HCT116 (cell line): ENCODE data around the gene SLCO2B1. TPM values are rescaled to one million over a fixed set of nuclear protein-coding genes. Genes with fewer than 3 reads are reported as not detected.

Experiments
- ATAC-seq: fragments of 200-7000 bp; cut with Tn5 transposase; 2 replicates; pipeline ENCODE4 v1.9.1; 2020; ENCODE audit warnings: mild to moderate bottlenecking, moderate library complexity
- BruUV-seq: library from RNA; stranded (reverse); fragments of 400-500 nt; replicated peaks from 2 replicates; lab custom pipeline; 2021; lab: Mats Ljungman, UMichigan
- CTCF ChIA-PET: fragments of 300-600 bp; sonication (Branson Sonifier 250); formaldehyde crosslinking; loops from one replicate; lab custom pipeline; 2021; ENCODE audit warnings: antibody characterized with exemption; lab: Charles Lee
- POLR2A ChIA-PET: fragments of 300-600, 350-600 bp; sonication (Branson Sonifier 250); formaldehyde crosslinking; loops from one replicate; lab custom pipeline; 2021; ENCODE audit warnings: antibody characterized with exemption; lab: Charles Lee
- RAD21 ChIA-PET, 2 experiments: fragments of 300-600 bp; sonication (Branson Sonifier 250); formaldehyde crosslinking; loops; one replicate each; lab custom pipeline; 2023; ENCODE audit warnings: low total read pairs in 2 of 2; ENCODE audit not compliant: uncharacterized antibody in 2 of 2, unreplicated experiment in 2 of 2, low non-redundant PET in 1 of 2; lab: Charles Lee
- DNase-seq: peaks from one replicate; pipeline ENCODE4 v3.0.0-alpha.2; 2010; ENCODE audit warnings: low read depth, low spot score
- H2AFZ ChIP-seq: fragments of 200-600 bp; shearing (Covaris generic), sonication (generic); 2 replicates; pipeline ENCODE4 v1.6.1; 2017; ENCODE audit warnings: low read depth, mixed run types, mixed read lengths, antibody characterized with exemption, low read length; ENCODE audit not compliant: poor library complexity, severe bottlenecking
- H3K27ac ChIP-seq: 2 replicates; pipeline ENCODE4 v1.5.1; 2012; ENCODE audit warnings: low read depth, low read length
- H3K27me3 ChIP-seq: fragments of 200-600 bp; sonication (generic); 2 replicates; pipeline ENCODE4 v1.6.1; 2016; ENCODE audit warnings: mixed run types, low read length, mixed read lengths; ENCODE audit not compliant: insufficient read depth
- H3K36me3 ChIP-seq, 2 experiments: fragments of 200-500 bp in 1 of 2; fragments of 200-600 bp in 1 of 2; sonication (Bioruptor generic) in 1 of 2; sonication (generic) in 1 of 2; 2 replicates each; pipeline versions ENCODE4 v1.5.1 to v1.6.1; 2014 to 2016; ENCODE audit warnings: low read length in 2 of 2, inconsistent platforms in 1 of 2, mixed read lengths in 1 of 2, mixed run types in 1 of 2; ENCODE audit not compliant: insufficient read depth in 2 of 2, control insufficient read depth in 1 of 2
- H3K4me1 ChIP-seq, 2 experiments: fragments of 200-600 bp in 1 of 2; sonication (generic) in 1 of 2; 2 replicates each; pipeline versions ENCODE4 v1.5.1 to v1.6.1; 2012 to 2017; ENCODE audit warnings: low read length in 2 of 2, inconsistent platforms in 1 of 2, mild to moderate bottlenecking in 1 of 2, mixed read lengths in 1 of 2, mixed run types in 1 of 2, moderate library complexity in 1 of 2; ENCODE audit not compliant: insufficient read depth in 2 of 2, control insufficient read depth in 1 of 2
- H3K4me2 ChIP-seq: fragments of 200-600 bp; sonication (generic); 2 replicates; pipeline ENCODE4 v1.6.1; 2017; ENCODE audit warnings: mixed run types, low read length, mixed read lengths
- H3K4me3 ChIP-seq, 2 experiments: fragments of 200-600 bp in 1 of 2; sonication (generic) in 1 of 2; replicated peaks in 1 of 2; 2 replicates each; pipeline ENCODE4 v1.5.1; 2011 to 2016; ENCODE audit warnings: low read length in 2 of 2, control low read depth in 1 of 2, low read depth in 1 of 2, mild to moderate bottlenecking in 1 of 2, mixed read lengths in 1 of 2, mixed run types in 1 of 2
- H3K79me2 ChIP-seq: fragments of 200-600 bp; sonication (generic); 2 replicates; pipeline ENCODE4 v1.6.1; 2017; ENCODE audit warnings: mild to moderate bottlenecking, mixed run types, low read length, moderate library complexity, mixed read lengths; ENCODE audit not compliant: insufficient read depth
- H3K9ac ChIP-seq: fragments of 200-600 bp; sonication (generic); 2 replicates; pipeline ENCODE4 v1.6.1; 2016; ENCODE audit warnings: low read length, mixed read lengths
- H3K9me2 ChIP-seq: fragments of 200-600 bp; sonication (generic), shearing (Covaris generic); 2 replicates; pipeline ENCODE4 v1.6.1; 2017; ENCODE audit warnings: mixed run types, mild to moderate bottlenecking, moderate library complexity; ENCODE audit not compliant: insufficient read depth
- H3K9me3 ChIP-seq, 2 experiments: fragments of 200-500 bp in 1 of 2; fragments of 200-600 bp in 1 of 2; sonication (Bioruptor generic) in 1 of 2; sonication (generic) in 1 of 2; 2 replicates each; pipeline ENCODE4 v1.6.1; 2014 to 2017; ENCODE audit warnings: low read length in 2 of 2, mixed read lengths in 2 of 2, inconsistent platforms in 1 of 2, low read depth in 1 of 2, mild to moderate bottlenecking in 1 of 2, mixed run types in 1 of 2, moderate library complexity in 1 of 2; ENCODE audit not compliant: control insufficient read depth in 1 of 2, insufficient read depth in 1 of 2
- H4K20me1 ChIP-seq: fragments of 200-600 bp; sonication (generic), shearing (Covaris generic); 2 replicates; pipeline ENCODE4 v1.6.1; 2017; ENCODE audit warnings: mixed run types, mild to moderate bottlenecking, moderate library complexity; ENCODE audit not compliant: insufficient read depth
- CBX3 ChIP-seq: IDR thresholded peaks from 2 replicates; pipeline ENCODE4 v1.6.1; 2012; ENCODE audit warnings: low read depth
- CEBPB ChIP-seq: IDR thresholded peaks from 2 replicates; pipeline ENCODE4 v1.6.1; 2012; ENCODE audit warnings: low read depth
- EGR1 ChIP-seq: IDR thresholded peaks from 2 replicates; pipeline ENCODE4 v1.6.1; 2012; ENCODE audit warnings: low read depth
- ELF1 ChIP-seq: IDR thresholded peaks from 2 replicates; pipeline ENCODE4 v1.6.1; 2012; ENCODE audit warnings: low read depth, borderline replicate concordance
- EZH2 ChIP-seq: fragments of 200-600 bp; sonication (generic); IDR thresholded peaks from 2 replicates; pipeline ENCODE4 v1.6.1; 2017; ENCODE audit warnings: antibody characterized with exemption, mixed run types
- EZH2phosphoT487 ChIP-seq: fragments of 200-600 bp; IDR thresholded peaks from 2 replicates; pipeline ENCODE4 v1.6.1; 2018; ENCODE audit warnings: antibody characterized with exemption, borderline replicate concordance
- FOSL1 ChIP-seq: IDR thresholded peaks from 2 replicates; pipeline ENCODE4 v1.6.1; 2012; ENCODE audit warnings: low read depth
- MAX ChIP-seq: IDR thresholded peaks from 2 replicates; pipeline ENCODE4 v1.6.1; 2012
- POLR2A ChIP-seq: IDR thresholded peaks from 2 replicates; pipeline ENCODE4 v1.7.0; 2011; ENCODE audit warnings: borderline replicate concordance; ENCODE audit not compliant: insufficient read depth, insufficient read length; ENCODE audit errors: extremely low read depth
- POLR2AphosphoS5 ChIP-seq: IDR thresholded peaks from 2 replicates; pipeline ENCODE4 v1.6.1; 2011; ENCODE audit warnings: mild to moderate bottlenecking, low read depth, low read length, moderate library complexity
- REST ChIP-seq: IDR thresholded peaks from 2 replicates; pipeline ENCODE4 v1.6.1; 2012; ENCODE audit warnings: low read depth
- SP1 ChIP-seq: IDR thresholded peaks from 2 replicates; pipeline ENCODE4 v1.6.1; 2012; ENCODE audit warnings: low read depth
- SRF ChIP-seq: IDR thresholded peaks from 2 replicates; pipeline ENCODE4 v1.6.1; 2012; ENCODE audit warnings: low read depth
- TCF7L2 ChIP-seq: IDR thresholded peaks from 2 replicates; pipeline ENCODE4 v1.7.0; 2011; ENCODE audit warnings: borderline replicate concordance, inconsistent platforms; ENCODE audit not compliant: insufficient read depth, insufficient read length; ENCODE audit errors: extremely low read depth
- YY1 ChIP-seq: IDR thresholded peaks from 2 replicates; pipeline ENCODE4 v1.6.1; 2011; ENCODE audit warnings: low read length, low read depth, moderate library complexity, mild to moderate bottlenecking; ENCODE audit not compliant: insufficient replicate concordance; ENCODE audit errors: extremely low read depth
- ZFX ChIP-seq: fragments of 450-650 bp; IDR thresholded peaks from 2 replicates; pipeline ENCODE4 v1.6.1; 2017
- ZNF274 ChIP-seq: fragments of 200-500 bp; sonication (Bioruptor generic); IDR thresholded peaks from 2 replicates; pipeline ENCODE4 v1.6.1; 2014; ENCODE audit warnings: mild to moderate bottlenecking, low read depth, low read length, inconsistent platforms
- intact Hi-C: fragments of 100-400 bp; cut with micrococcal nuclease; formaldehyde crosslinking; loops from 2 replicates; pipeline ENCODE4 v1.10.0; 2022
- total RNA-seq: library from RNA; stranded (reverse); gene quantifications from one replicate; pipeline ENCODE4 v1.2.1, GENCODE V29; 2021; ENCODE audit not compliant: unreplicated experiment
- TF ChIP-seq, protein P1 (sequence below): IDR thresholded peaks from 2 replicates; pipeline ENCODE4 v1.6.1; 2012
- TF ChIP-seq, protein P2 (sequence below), 3 experiments: fragments of 200-600 bp in 1 of 3; sonication (generic) in 1 of 3; IDR thresholded peaks in 2 of 3; conservative IDR thresholded peaks in 1 of 3; 2 replicates each; pipeline ENCODE4 v1.5.1; 2012 to 2017; ENCODE audit warnings: low read depth in 2 of 3, low read length in 2 of 3, antibody characterized with exemption in 1 of 3, borderline replicate concordance in 1 of 3, control low read depth in 1 of 3, mild to moderate bottlenecking in 1 of 3, mixed read lengths in 1 of 3, mixed run types in 1 of 3, moderate library complexity in 1 of 3; ENCODE audit not compliant: insufficient read depth in 1 of 3

The SLCO2B1 gene
- total RNA-seq, 1 experiment from 2014 or later = 0.81 TPM

DNA sequence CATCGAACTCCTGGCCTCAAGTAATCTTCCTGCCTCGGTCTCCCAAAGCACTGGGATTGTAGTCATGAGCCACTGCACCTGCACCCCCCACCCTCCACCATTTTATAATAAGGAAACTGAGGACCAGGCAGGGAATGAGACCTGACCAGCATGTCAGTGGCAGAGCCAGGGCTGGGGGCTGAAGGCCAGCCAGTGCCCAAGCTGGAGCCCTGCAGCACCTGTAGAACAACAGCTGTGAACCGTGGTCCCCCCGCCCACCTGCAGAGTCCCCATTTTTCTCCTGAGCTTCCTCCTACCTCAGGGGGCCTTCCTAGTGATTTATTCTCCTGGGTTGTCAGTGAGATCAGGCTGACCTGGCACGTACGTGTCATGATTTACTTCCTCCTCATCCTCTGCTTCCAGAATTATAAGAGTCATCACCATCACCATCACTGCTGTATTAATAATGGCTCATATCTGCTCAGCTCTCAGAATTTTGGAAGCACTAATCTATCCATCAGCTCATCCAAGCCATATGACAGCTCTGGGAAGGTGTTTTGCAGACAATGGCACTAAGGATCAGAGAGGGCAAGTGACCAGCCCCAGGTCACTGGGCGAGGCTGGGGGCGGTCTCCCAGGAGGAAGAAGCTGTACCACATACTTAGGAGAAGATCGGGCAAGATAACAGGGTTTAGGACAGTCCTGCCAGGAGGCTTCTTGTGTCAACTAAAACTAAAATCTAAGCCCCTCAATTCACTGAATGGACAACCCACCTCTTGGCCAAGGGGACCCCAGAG, 5.5 kb upstream of the SLCO2B1 start:
- Histone ChIP-seq H3K9ac (no peak overlapping the region), H3K36me3 (no peaks in the 10 kb centered on the region), H3K9me2 (no peaks in the 10 kb centered on the region), H2AFZ (no peak overlapping the region), H3K4me2 (no peak overlapping the region), H3K4me3 (no peak overlapping the region), H3K4me1 (peaks cover 10 to 27% of the 10 kb centered on the region in 2 experiments), H3K27me3 (no peaks in the 10 kb centered on the region), H3K27ac (no peak overlapping the region), H3K9me3 (no peaks in the 10 kb centered on the region), H3K79me2 (no peaks in the 10 kb centered on the region), H4K20me1 (no peaks in the 10 kb centered on the region)
- ATAC-seq = no peak
- BruUV-seq = no TSS peak
- intact Hi-C loops = no loop called here
- no peak for TF ChIP-seq CEBPB
- TF ChIP-seq, protein P1, sequence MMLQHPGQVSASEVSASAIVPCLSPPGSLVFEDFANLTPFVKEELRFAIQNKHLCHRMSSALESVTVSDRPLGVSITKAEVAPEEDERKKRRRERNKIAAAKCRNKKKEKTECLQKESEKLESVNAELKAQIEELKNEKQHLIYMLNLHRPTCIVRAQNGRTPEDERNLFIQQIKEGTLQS = no peak
- no peak for TF ChIP-seq SRF
- TF ChIP-seq ZNF274 = no peak
- no peak for TF ChIP-seq POLR2A
- TF ChIP-seq, protein P2, sequence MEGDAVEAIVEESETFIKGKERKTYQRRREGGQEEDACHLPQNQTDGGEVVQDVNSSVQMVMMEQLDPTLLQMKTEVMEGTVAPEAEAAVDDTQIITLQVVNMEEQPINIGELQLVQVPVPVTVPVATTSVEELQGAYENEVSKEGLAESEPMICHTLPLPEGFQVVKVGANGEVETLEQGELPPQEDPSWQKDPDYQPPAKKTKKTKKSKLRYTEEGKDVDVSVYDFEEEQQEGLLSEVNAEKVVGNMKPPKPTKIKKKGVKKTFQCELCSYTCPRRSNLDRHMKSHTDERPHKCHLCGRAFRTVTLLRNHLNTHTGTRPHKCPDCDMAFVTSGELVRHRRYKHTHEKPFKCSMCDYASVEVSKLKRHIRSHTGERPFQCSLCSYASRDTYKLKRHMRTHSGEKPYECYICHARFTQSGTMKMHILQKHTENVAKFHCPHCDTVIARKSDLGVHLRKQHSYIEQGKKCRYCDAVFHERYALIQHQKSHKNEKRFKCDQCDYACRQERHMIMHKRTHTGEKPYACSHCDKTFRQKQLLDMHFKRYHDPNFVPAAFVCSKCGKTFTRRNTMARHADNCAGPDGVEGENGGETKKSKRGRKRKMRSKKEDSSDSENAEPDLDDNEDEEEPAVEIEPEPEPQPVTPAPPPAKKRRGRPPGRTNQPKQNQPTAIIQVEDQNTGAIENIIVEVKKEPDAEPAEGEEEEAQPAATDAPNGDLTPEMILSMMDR (IDR thresholded peaks at IDR 0.05 in 2 of 3, conservative IDR thresholded peaks at IDR 0.05 in 1 of 3; ENCODE audit: borderline replicate concordance in 1 of 3, insufficient read depth in 1 of 3, low read depth in 2 of 3, low read length in 2 of 3) = no peak
- no peak for TF ChIP-seq POLR2AphosphoS5
- no peak for TF ChIP-seq ZFX
- no peak for TF ChIP-seq YY1
- no peak for TF ChIP-seq ELF1
- no peak for TF ChIP-seq REST
- TF ChIP-seq CBX3 = no peak
- TF ChIP-seq EZH2phosphoT487 = no peak
- no peak for TF ChIP-seq EGR1
- no peak for TF ChIP-seq TCF7L2
- no peak for TF ChIP-seq EZH2
- no peak for TF ChIP-seq FOSL1
- TF ChIP-seq MAX = no peak
- no peak for TF ChIP-seq SP1
- POLR2A ChIA-PET = interaction anchor here (1.0 kb wide), 1 partner anchor 60 kb away, joined by 3 read pairs; no protein-coding TSS in a partner anchor
- DNase-seq = no peak
- RAD21 ChIA-PET = interaction anchor here (0.6 to 3.1 kb wide), 6 partner anchors 58 to 103 kb away, joined by 3 to 24 read pairs (median 6); no protein-coding TSS in a partner anchor
- CTCF ChIA-PET = interaction anchor here (0.6 to 9.1 kb wide), 16 partner anchors 9 to 386 kb away, joined by 3 to 255 read pairs (median 4); partner anchors contain the start of gene TPBGL
